Measurements from ENCODE around the gene METTL9.
"Not testable (repeated sequence)": the region's sequence is repeated elsewhere in the genome, so short reads cannot be mapped to it uniquely, and the experiment has no call there.

DNA sequence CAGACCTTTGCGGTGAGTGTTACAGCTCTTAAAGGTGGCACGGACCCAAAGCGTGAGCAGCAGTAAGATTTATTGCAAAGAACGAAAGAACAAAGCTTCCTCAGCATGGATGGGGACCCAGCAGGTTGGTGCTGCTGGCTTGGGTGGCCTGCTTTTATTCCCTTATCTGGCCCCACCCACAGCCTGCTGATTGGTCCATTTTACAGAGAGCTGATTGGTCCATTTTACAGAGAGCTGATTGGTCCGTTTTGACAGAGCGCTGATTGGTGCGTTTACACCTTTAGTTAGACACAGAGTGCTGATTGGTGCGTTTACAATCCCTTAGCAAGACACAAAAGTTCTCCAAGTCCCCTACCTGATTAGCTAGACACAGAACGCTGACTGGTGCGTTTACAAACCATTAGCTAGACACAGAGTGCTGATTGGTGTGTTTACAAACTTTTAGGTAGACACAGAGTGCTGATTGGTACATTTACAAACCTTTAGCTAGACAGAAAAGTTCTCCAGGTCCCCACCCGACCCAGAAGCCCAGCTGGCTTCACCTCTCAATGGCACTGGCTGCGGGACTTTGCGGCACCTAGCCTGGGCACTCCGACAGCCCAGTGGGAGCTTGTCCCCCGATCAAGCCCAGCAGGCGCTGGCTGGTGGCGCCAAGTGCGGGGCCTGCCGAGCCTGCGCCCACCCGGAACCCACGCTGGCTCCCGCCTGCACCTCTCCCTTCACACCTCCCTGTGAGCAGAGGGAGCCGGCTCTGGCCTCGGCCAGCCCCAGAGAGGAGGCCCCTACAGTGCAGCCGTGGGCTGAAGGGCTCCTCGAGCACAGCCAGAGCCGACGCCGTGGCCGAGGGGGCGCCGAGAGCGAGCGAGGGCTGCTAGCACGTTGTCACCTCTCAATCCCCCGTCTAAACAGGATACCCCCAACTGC is 30.5 kb downstream of the METTL9 start:
- not testable (repeated sequence) for TF ChIP-seq ZNF878, NFKBIZ (CRISPR knock-in tag; IDR thresholded peaks at IDR 0.05)

Data from HepG2 (cell line).